Neural cell (in vitro differentiated cells): ENCODE measurements around the gene PCSK1N. TPM values are rescaled to one million over a fixed set of nuclear protein-coding genes. Genes with fewer than 3 reads are reported as not detected.

Experiments
- H2AFZ ChIP-seq: fragments of 200-600, 300-800 bp; sonication (generic), shearing (Covaris generic); 2 replicates; pipeline ENCODE4 v1.6.0; 2014; ENCODE audit warnings: low read depth, mild to moderate bottlenecking, antibody characterized with exemption, low read length, moderate library complexity
- H3F3A ChIP-seq: fragments of 200-600 bp; shearing (Covaris generic); 2 replicates; pipeline ENCODE4 v1.6.1; 2016; ENCODE audit warnings: mild to moderate bottlenecking, moderate library complexity, mixed read lengths, antibody characterized with exemption, low read length; ENCODE audit not compliant: insufficient read depth, poor library complexity, severe bottlenecking
- H3K27ac ChIP-seq: fragments of 200-600, 300-800 bp; sonication (generic), shearing (Covaris generic); 2 replicates; pipeline ENCODE4 v1.5.1; 2014; ENCODE audit warnings: mild to moderate bottlenecking, low read length, moderate library complexity
- H3K27me3 ChIP-seq: fragments of 300-800, 200-600 bp; sonication (generic), shearing (Covaris generic); 2 replicates; pipeline ENCODE4 v1.6.0; 2014; ENCODE audit warnings: mild to moderate bottlenecking, low read depth, low read length, moderate library complexity; ENCODE audit not compliant: insufficient read depth
- H3K36me3 ChIP-seq: fragments of 300-800, 200-600 bp; sonication (generic), shearing (Covaris generic); 2 replicates; pipeline ENCODE4 v1.5.1; 2014; ENCODE audit warnings: mild to moderate bottlenecking, antibody characterized with exemption, low read length, moderate library complexity; ENCODE audit not compliant: insufficient read depth
- H3K4me2 ChIP-seq: fragments of 300-800, 200-600 bp; sonication (generic), shearing (Covaris generic); 2 replicates; pipeline ENCODE4 v1.6.0; 2014; ENCODE audit warnings: mild to moderate bottlenecking, low read length
- H3K4me3 ChIP-seq: fragments of 300-800, 200-600 bp; sonication (generic), shearing (Covaris generic); 2 replicates; pipeline ENCODE4 v1.5.1; 2014; ENCODE audit warnings: mild to moderate bottlenecking, low read length, moderate library complexity
- H3K79me2 ChIP-seq: fragments of 200-600 bp; shearing (Covaris generic); replicated peaks from 2 replicates; pipeline ENCODE4 v1.6.0; 2014; ENCODE audit warnings: mild to moderate bottlenecking, low read length, moderate library complexity; ENCODE audit not compliant: insufficient read depth
- H3K9ac ChIP-seq: fragments of 300-800, 200-600 bp; sonication (generic), shearing (Covaris generic); 2 replicates; pipeline ENCODE4 v1.6.1; 2016; ENCODE audit warnings: mild to moderate bottlenecking, low read length, mixed read lengths
- H3K9me2 ChIP-seq: fragments of 200-600 bp; shearing (Covaris generic); 2 replicates; pipeline ENCODE4 v1.6.1; 2016; ENCODE audit warnings: mild to moderate bottlenecking, low read length, mixed read lengths; ENCODE audit not compliant: insufficient read depth
- H3K9me3 ChIP-seq: fragments of 200-600, 300-800 bp; sonication (generic), shearing (Covaris generic); 2 replicates; pipeline ENCODE4 v1.6.1; 2016; ENCODE audit warnings: mild to moderate bottlenecking, mixed run types, low read length, moderate library complexity, mixed read lengths
- H4K20me1 ChIP-seq: fragments of 200-600 bp; shearing (Covaris generic); 2 replicates; pipeline ENCODE4 v1.6.1; 2016; ENCODE audit warnings: mild to moderate bottlenecking, mixed run types; ENCODE audit not compliant: insufficient read depth
- CTCF ChIP-seq: fragments of 450-650 bp; IDR thresholded peaks from 2 replicates; pipeline ENCODE4 v1.5.1; 2014; ENCODE audit warnings: antibody characterized with exemption, mild to moderate bottlenecking, moderate library complexity; ENCODE audit not compliant: poor library complexity, severe bottlenecking
- EP300 ChIP-seq: fragments of 450-650 bp; conservative IDR thresholded peaks from 2 replicates; pipeline ENCODE4 v1.6.1; 2014; ENCODE audit warnings: antibody characterized with exemption, mild to moderate bottlenecking, moderate library complexity; ENCODE audit not compliant: poor library complexity, severe bottlenecking
- EZH2 ChIP-seq: fragments of 200-600, 300-800 bp; shearing (Covaris generic), sonication (generic); IDR thresholded peaks from 2 replicates; pipeline ENCODE4 v1.6.1; 2014; ENCODE audit warnings: antibody characterized with exemption, low read length, borderline replicate concordance, mild to moderate bottlenecking; ENCODE audit not compliant: insufficient read depth, poor library complexity, severe bottlenecking
- MXI1 ChIP-seq: fragments of 450-650 bp; conservative IDR thresholded peaks from 2 replicates; pipeline ENCODE4 v1.6.1; 2014; ENCODE audit warnings: antibody characterized with exemption, mild to moderate bottlenecking; ENCODE audit not compliant: poor library complexity, severe bottlenecking
- POLR2AphosphoS5 ChIP-seq: IDR thresholded peaks from 2 replicates; pipeline ENCODE4 v1.6.1; 2012
- RAD21 ChIP-seq: fragments of 450-650 bp; conservative IDR thresholded peaks from 2 replicates; pipeline ENCODE4 v1.6.1; 2014; ENCODE audit warnings: antibody characterized with exemption, mild to moderate bottlenecking, moderate library complexity
- REST ChIP-seq: IDR thresholded peaks from 2 replicates; pipeline ENCODE4 v1.6.1; 2012; ENCODE audit warnings: borderline replicate concordance
- SMC3 ChIP-seq: fragments of 450-650 bp; conservative IDR thresholded peaks from 2 replicates; pipeline ENCODE4 v1.6.1; 2014; ENCODE audit warnings: antibody characterized with exemption, mild to moderate bottlenecking, moderate library complexity; ENCODE audit not compliant: poor library complexity
- TAF1 ChIP-seq: IDR thresholded peaks from 2 replicates; pipeline ENCODE4 v1.6.1; 2012; ENCODE audit warnings: low read depth
- polyA plus RNA-seq: library from polyadenylated mRNA; depleted of rRNA; stranded (reverse); fragments of >200 nt; gene quantifications from 2 replicates; pipeline ENCODE4 v1.2.3, GENCODE V29; 2014

PCSK1N gene
- polyA plus RNA-seq, 1 donor from 2014 or later: 232 TPM

- no peaks in the 10 kb centered on the region for H3K9me3 ChIP-seq
Measured at GRCh38 chrX:48818866-48819265, 16.5 kb downstream of the PCSK1N start.

GRCh38 chrX:48818098-48818497, 17.3 kb downstream of the PCSK1N start:
- Histone ChIP-seq H3K4me3 (no peak overlapping the region), H3K79me2 (no peaks in the 10 kb centered on the region), H3K9me3 (no peaks in the 10 kb centered on the region), H4K20me1 (no peaks in the 10 kb centered on the region), H3F3A (no peaks in the 10 kb centered on the region), H3K36me3 (no peaks in the 10 kb centered on the region), H3K9ac (no peak overlapping the region), H3K4me2 (no peak overlapping the region), H3K9me2 (no peaks in the 10 kb centered on the region), H2AFZ (no peak overlapping the region), H3K27me3 (no peaks in the 10 kb centered on the region), H3K27ac (no peak overlapping the region)
- no peak for TF ChIP-seq MXI1
- no peak for TF ChIP-seq EZH2
- no peak for TF ChIP-seq CTCF
- TF ChIP-seq POLR2AphosphoS5: no peak
- no peak for TF ChIP-seq RAD21

More at GRCh38 chrX:48818866-48819265, 16.5 kb downstream of the PCSK1N start:
- no peak overlapping the region for H3K9ac ChIP-seq
- no peaks in the 10 kb centered on the region for H4K20me1 ChIP-seq
- H3K4me2 ChIP-seq: no peak overlapping the region
- no peak overlapping the region for H2AFZ ChIP-seq
- no peak overlapping the region for H3K27ac ChIP-seq
- no peak overlapping the region for H3K4me3 ChIP-seq
- H3K9me2 ChIP-seq: no peaks in the 10 kb centered on the region
- no peaks in the 10 kb centered on the region for H3F3A ChIP-seq
- no peaks in the 10 kb centered on the region for H3K79me2 ChIP-seq
- no peaks in the 10 kb centered on the region for H3K27me3 ChIP-seq
- TF ChIP-seq MXI1: no peak
- TF ChIP-seq EZH2: no peak
- TF ChIP-seq POLR2AphosphoS5: no peak
- no peak for TF ChIP-seq TAF1
- no peak for TF ChIP-seq EP300
- no peak for TF ChIP-seq RAD21
- no peak for TF ChIP-seq REST
- TF ChIP-seq SMC3: no peak
- TF ChIP-seq CTCF: no peak
- no peaks in the 10 kb centered on the region for H3K36me3 ChIP-seq
